ENCODE measurements around the gene VEGFC.

Gene VEGFC

GRCh38 chr4:176668324-176668723 is 124.4 kb downstream of the VEGFC start:
- no peak for DNase-seq

GRCh38 chr4:176664964-176665363 is 127.8 kb downstream of the VEGFC start:
- no peak for DNase-seq

GRCh38 chr4:176660561-176660960 is 132.2 kb downstream of the VEGFC start:
- DNase-seq = no peak

GRCh38 chr4:176656108-176656507 is 136.6 kb downstream of the VEGFC start:
- no peak for DNase-seq

- DNase-seq = no peak
Observed at GRCh38 chr4:176654565-176655216, 138.0 kb downstream of the VEGFC start.

- no peak for DNase-seq
Observed at GRCh38 chr4:176653401-176654220, 139.1 kb downstream of the VEGFC start.

- no peak for DNase-seq
Observed at GRCh38 chr4:176646311-176646710, 146.4 kb downstream of the VEGFC start.

- no peak for DNase-seq
Observed at GRCh38 chr4:176645246-176645960, 147.3 kb downstream of the VEGFC start.

GRCh38 chr4:176642472-176642871 is 150.2 kb downstream of the VEGFC start:
- DNase-seq = no peak

- no peak for DNase-seq
Observed at GRCh38 chr4:176641237-176641636, 151.5 kb downstream of the VEGFC start.

GRCh38 chr4:176638992-176639391 is 153.7 kb downstream of the VEGFC start:
- DNase-seq = no peak

- no peak for DNase-seq
Observed at GRCh38 chr4:176636292-176636691, 156.4 kb downstream of the VEGFC start.

GRCh38 chr4:176635372-176636261 is 157.1 kb downstream of the VEGFC start:
- DNase-seq = no peak
